ENCODE data around the gene CABYR. TPM values are rescaled to one million over a fixed set of nuclear protein-coding genes. Genes with fewer than 3 reads are reported as not detected.

Gene CABYR
- total RNA-seq, 4 donors from 2014 or later = 3.7 to 4.4 TPM; not detected in 2

GRCh38 chr18:24120676-24121075, 18.2 kb upstream of the CABYR start:
- intact Hi-C loops (cut with DNase I) = no loop called here
- Histone ChIP-seq H3K9me3 (no peaks in the 10 kb centered on the region), H3K27ac (no peak overlapping the region), H3K27me3 (no peaks in the 10 kb centered on the region), H3K4me3 (replicated peaks in 1 of 3) (no peak overlapping the region), H3K4me1 (no peaks in the 10 kb centered on the region), H3K36me3 (no peaks in the 10 kb centered on the region)
- 95 to 99% methylated on average over 4 of the region's 4 CpGs for WGBS, 2 donors
- TF ChIP-seq POLR2A (IDR thresholded peaks at IDR 0.05) = no peak
- TF ChIP-seq CTCF (IDR thresholded peaks at IDR 0.05) = no peak
- no peak for DNase-seq

GRCh38 chr18:24121625-24122024, 17.2 kb upstream of the CABYR start:
- Histone ChIP-seq H3K4me1 (peaks cover 0 to 4% of the 10 kb centered on the region in 2 donors), H3K9me3 (no peaks in the 10 kb centered on the region), H3K36me3 (no peaks in the 10 kb centered on the region), H3K27me3 (no peaks in the 10 kb centered on the region), H3K27ac (no peak overlapping the region), H3K4me3 (replicated peaks in 1 of 3) (no peak overlapping the region)
- intact Hi-C loops (cut with DNase I) = no loop called here
- no peak for TF ChIP-seq CTCF (IDR thresholded peaks at IDR 0.05)
- 94 to 97% methylated on average over 2 of the region's 2 CpGs for WGBS, 2 donors
- DNase-seq = no peak

GRCh38 chr18:24126155-24126961, 12.5 kb upstream of the CABYR start:
- Histone ChIP-seq H3K9me3 (no peaks in the 10 kb centered on the region), H3K4me1 (peaks cover 0 to 6% of the 10 kb centered on the region in 2 donors), H3K36me3 (no peaks in the 10 kb centered on the region), H3K4me3 (replicated peaks in 1 of 3) (no peak overlapping the region), H3K27ac (no peak overlapping the region), H3K27me3 (no peaks in the 10 kb centered on the region)
- intact Hi-C loops (cut with DNase I) = no loop called here
- no peak for TF ChIP-seq CTCF (IDR thresholded peaks at IDR 0.05)
- no peak for TF ChIP-seq POLR2A (IDR thresholded peaks at IDR 0.05)
- peak; percentile 35 to 41 for DNase-seq
- WGBS, 2 donors = 18 to 27% methylated on average over 3 of the region's 3 CpGs

- Histone ChIP-seq H3K4me1 (peaks cover 0 to 6% of the 10 kb centered on the region in 2 donors), H3K4me3 (replicated peaks in 1 of 3) (no peak overlapping the region), H3K9me3 (no peaks in the 10 kb centered on the region), H3K36me3 (no peaks in the 10 kb centered on the region), H3K27ac (no peak overlapping the region), H3K27me3 (no peaks in the 10 kb centered on the region)
- TF ChIP-seq POLR2A (IDR thresholded peaks at IDR 0.05) = no peak
- TF ChIP-seq CTCF (IDR thresholded peaks at IDR 0.05) = no peak
- DNase-seq = no peak
- intact Hi-C loops (cut with DNase I) = no loop called here
- WGBS, 2 donors = 77% methylated on average over 3 of the region's 3 CpGs
These were observed 11.1 kb upstream of the CABYR start for GRCh38 chr18:24127735-24128134.

GRCh38 chr18:24128700-24129099, 10.2 kb upstream of the CABYR start:
- Histone ChIP-seq H3K27me3 (no peaks in the 10 kb centered on the region), H3K27ac (no peak overlapping the region), H3K4me1 (peaks cover 0 to 6% of the 10 kb centered on the region in 2 donors), H3K4me3 (replicated peaks in 1 of 3) (no peak overlapping the region), H3K36me3 (no peaks in the 10 kb centered on the region), H3K9me3 (no peaks in the 10 kb centered on the region)
- intact Hi-C loops (cut with DNase I) = no loop called here
- DNase-seq = no peak
- TF ChIP-seq POLR2A (IDR thresholded peaks at IDR 0.05) = no peak
- no peak for TF ChIP-seq CTCF (IDR thresholded peaks at IDR 0.05)
- WGBS, 2 donors = 98 to 99% methylated on average over 4 of the region's 4 CpGs
